AG08396 (cell line): ENCODE results near the gene GREB1.

Experiments
- DNase-seq: peaks from one replicate; pipeline ENCODE4 v3.0.0; 2012; ENCODE audit warnings: low spot score, mixed read lengths

The GREB1 gene

DNA sequence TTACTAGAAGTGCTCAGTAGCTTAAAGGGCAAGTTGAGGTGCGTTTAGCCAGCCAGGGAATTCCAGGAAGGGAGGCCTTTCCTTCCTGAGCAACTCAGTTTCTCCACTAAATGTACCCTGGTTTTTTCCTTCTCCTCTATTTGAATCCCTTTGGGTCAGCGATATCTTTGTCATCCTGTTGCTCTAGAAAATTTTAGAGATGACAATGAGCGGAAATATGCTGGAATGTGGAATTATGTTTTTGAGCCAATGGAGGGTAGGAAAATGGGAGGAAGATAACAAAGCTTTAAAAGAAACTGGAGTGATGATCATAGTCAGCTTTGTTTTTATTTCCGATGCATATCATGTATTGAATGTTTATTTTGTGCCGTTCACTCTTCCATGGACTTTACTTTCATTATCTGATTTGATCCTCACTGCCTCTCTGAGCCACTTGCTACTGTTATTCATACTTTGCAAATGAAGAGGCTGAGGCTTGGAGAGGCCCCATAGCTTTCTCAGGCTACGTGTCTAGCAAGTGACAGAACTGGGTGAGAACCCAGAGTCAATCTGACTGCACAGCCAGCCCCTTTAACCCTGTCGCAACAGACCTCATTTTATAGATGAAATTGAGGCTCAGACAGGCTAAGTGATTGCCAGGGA is 68.8 kb downstream of the GREB1 start:
- DNase-seq: no peak

DNA sequence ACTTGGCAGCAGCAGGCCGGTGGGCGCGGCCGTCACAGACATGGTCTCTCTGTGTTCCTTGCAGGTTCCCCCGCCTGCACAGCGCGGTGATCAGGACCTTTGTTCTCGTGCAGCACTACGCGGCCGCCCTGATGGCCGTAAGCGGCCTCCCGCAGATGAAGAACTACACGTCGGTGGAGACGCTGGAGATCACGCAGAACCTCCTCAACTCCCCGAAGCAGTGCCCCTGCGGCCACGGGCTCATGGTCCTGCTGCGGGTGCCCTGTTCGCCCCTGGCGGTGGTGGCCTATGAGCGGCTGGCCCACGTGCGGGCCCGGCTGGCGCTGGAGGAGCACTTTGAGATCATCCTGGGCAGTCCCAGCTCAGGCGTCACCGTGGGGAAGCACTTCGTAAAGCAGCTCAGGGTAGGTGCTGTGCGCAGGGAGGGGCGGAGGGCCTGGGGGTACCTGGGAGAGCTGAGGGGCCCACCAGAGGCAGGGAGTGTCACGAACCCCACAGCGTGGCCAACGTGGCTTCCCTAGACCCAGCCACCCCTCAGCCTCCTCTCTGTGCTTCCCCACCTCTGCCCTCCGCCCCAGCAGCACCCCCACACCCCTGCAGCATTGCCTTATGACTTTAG is 76.9 kb downstream of the GREB1 start:
- DNase-seq: no peak

DNA sequence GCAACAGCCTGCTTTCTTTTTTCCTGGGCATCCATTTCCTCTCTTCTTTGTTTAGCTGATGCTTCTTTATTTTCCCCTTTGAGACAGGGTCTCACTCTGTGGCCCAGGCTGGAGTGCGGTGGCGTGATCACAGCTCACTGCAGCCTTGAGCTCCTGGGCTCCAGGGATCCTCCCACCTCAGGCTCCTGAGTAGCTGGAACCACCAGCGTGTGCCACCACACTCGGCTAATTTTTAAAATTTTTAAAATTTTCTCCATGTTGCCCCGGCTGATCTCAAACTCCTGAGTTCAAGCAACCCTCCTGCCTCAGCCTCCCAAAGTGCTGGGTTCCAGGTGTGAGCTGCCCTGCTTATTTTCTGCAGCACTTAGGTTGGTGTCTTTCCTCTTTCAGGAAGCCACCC is 77.4 kb downstream of the GREB1 start:
- no peak for DNase-seq

DNA sequence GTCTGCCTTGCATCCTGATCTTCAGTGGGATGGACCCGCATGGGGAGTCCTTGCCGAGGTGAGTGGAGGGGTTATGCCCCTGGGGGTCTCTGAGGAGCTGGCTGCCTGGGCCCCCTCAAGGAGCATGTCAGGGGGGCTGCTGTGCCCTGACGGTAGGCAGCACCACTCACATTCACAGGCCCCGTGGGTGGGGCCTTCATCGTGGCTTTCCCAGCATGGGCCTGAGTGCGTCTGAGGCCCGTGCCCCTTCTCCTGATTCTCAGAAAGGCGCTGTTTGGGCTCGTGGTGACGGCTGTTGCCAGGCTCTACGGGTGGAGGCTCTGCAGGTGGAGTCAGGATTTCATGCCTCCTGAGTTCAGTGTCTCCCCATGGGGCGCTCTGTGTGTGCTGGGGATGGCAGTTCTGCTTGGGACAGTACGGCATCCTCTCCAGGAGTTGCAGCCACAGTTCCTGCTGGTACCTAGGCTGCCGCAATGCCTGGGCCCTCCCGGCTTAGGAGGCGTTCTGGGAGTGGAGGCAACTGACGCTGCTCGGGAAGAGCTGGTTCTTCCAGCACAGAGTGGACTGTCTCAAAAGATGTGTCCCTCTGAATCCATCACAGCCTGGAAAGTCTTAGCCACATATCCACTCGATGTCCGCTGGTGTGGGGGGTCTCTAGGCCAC is 78.8 kb downstream of the GREB1 start:
- no peak for DNase-seq

DNA sequence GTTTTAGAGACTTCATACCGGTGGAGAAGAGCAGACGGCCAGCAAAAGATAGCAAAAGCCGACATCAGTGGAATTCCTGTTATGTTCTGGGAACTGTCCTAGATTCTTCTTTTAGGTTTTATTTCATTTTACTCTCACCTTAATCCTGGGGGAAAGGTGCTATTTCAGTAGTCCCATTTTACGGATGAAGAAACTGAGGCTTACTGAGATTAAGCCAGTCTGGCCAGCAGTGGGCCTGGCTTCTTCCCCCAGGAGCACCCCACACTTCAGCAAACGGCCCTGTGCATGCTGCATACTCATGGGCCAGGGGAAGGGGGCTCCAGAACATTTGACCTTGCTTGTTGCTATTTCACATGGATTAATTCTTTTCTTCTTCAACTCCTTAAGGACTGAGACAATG is 79.5 kb downstream of the GREB1 start:
- no peak for DNase-seq

DNA sequence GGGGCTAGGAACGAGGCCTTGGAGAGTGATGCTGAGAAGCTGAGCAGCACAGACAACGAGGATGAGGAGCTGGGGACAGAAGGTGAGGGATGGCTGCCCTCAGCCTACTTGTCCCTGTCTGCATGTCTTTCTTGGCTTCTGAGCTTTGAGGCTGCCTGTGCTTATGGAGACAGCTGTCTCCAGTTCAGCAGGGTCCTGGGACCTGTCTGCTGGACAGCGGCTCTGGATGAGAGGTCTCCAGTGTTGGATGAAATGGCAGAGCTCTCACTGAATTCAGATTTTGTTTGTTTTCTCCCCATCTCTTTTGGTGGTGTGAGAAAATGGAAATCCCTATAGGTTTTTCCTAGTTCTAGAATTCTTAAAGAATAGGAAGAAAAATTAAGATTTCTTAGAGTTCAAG is 81.4 kb downstream of the GREB1 start:
- DNase-seq: no peak

DNA sequence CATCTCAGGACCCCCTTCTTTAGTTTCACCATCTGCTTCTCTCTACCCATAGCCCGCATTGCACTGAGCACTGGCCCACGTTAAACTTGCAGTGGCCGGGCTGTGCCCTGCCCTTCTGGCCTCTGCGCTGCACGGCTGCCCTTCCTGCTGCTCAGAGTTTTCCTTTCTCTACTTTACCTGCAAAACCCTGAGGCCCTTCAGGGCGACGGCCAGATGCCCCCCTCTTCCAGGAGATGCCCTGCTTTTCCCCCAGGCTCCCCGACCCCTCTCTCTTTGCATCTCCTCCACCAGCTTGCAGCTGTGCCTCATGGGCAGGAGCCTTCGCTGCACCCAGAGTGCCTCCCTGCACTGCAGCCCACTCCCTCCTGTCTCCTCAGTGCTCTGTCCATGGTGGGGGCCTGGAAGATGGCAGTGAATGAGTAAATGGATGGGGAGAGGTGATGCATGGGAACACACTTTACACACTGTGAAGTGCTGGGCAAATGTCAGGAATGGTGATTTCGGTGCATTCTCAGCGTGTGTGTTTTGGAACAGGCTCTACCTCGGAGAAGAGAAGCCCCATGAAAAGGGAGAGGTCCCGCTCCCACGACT is 82.3 kb downstream of the GREB1 start:
- no peak for DNase-seq

DNA sequence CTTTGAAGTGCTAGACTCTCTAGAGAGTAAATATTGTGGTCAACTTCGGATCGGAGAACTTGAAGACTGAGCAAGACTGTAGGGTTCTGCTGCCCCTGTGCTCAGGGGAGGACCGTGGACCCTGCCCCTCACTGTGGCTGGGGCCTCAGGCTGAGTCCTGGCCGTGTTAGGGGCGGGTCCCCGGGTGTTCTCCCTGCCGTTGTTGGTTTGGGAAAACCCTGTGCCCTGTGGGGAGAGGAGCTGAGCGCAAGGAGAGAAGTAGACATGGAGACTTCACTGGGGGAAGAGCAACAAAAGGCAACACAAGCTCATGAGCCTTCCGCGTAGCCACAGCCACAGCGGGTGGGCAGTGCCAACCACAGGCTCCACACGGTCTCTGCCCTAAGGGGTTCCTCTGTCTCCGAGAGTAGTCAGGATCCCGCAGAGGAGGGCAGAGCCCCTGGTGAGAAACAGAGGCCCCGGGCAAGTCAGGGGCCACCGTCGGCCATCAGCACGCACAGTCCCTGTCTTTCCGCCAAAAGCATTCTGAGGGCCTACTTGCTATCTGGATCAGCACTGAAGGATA is 83.1 kb downstream of the GREB1 start:
- no peak for DNase-seq

DNA sequence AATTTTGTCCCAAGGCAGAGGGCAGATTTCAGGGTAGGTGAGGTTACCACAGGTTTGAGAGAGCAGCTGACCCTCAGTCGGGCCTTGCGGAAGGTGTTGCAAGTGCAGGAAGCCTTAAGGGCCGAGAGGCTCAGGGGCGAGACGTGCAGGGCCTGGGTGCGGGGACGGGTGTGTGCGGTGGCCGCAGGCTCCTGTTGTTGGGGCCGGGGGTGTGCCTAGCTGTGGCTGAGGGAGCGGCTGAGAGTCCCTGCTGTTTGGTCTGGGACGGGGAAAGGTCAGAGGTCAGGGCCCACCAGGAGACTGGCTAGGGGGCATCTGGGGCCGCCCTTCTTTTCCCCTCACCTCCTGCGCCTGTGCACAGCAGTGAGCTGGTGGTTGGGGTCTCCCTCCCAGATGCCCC is 83.7 kb downstream of the GREB1 start:
- no peak for DNase-seq

DNA sequence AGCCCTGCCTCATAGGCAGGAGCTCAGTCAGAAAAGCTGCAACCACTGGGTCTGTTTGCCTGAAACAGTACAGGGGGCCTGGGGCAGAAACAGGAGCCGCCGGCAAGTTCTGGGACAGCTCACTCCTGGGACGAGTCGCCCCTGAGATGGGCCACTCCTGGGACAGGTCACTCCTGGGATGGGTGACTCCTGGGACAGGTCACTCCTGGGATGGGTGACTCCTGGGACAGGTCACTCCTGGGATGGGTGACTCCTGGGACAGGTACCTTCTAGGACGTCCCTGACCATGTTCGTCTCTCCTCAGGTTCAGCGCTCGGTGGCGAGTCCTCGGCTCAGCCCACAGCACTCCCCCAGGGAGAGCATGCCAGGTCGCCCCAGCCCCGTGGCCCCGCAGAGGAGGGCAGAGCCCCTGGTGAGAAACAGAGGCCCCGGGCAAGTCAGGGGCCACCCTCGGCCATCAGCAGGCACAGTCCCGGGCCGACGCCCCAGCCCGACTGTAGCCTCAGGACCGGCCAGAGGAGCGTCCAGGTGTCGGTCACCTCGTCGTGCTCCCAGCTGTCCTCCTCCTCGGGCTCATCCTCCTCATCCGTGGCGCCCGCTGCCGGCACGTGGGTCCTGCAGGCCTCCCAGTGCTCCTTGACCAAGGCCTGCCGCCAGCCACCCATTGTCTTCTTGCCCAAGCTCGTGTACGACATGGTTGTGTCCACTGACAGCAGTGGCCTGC is 84.3 kb downstream of the GREB1 start:
- no peak for DNase-seq

DNA sequence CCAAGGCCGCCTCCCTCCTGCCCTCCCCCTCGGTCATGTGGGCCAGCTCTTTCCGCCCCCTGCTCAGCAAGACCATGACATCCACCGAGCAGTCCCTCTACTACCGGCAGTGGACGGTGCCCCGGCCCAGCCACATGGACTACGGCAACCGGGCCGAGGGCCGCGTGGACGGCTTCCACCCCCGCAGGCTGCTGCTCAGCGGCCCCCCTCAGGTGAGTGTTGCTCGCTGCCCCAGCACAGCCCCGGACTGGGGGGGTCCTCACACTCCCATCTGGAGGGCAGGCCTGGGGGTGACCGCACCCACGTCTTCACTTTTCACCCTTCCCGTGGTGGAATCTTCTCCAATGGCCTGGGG is 84.8 kb downstream of the GREB1 start:
- DNase-seq: no peak

DNA sequence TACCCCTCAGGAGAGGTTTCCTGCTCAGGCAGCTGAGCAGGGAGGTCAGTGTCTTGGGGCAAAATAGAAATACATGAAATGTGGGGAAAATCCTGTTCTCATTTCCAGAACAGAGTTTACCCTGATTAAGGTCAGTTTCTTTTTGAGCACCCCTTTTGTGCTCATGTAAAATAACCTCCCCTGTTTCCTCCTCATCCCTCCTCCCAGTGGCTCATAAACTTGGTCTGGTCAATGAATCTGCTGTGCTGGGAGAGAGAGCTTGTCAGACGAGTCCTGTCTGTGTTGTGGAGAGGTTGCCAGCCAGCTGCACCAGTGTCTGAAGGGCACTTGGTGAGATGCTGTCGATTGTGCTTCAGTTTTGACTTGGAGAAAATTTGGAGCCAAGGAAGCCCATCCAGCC is 87.6 kb downstream of the GREB1 start:
- no peak for DNase-seq

DNA sequence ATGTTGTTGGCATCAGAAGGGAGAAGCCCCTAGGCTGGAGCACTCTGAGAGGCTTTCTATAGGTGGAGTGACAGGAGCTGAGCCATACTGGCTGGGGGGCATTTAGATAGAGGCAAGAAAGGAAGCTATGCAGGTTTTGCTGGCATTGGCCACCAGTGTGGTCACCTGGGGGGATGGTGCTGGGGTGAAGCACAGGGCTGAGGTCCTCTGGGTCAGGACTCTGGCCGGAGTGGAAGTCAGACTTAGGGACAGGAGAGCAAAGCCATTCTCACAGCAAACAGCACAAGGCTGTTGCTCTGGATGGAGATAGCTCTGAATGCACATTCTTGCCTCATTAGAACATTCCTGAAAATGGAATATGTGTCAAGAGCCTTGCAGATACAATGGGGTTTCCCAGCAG is 88.8 kb downstream of the GREB1 start:
- DNase-seq: no peak

DNA sequence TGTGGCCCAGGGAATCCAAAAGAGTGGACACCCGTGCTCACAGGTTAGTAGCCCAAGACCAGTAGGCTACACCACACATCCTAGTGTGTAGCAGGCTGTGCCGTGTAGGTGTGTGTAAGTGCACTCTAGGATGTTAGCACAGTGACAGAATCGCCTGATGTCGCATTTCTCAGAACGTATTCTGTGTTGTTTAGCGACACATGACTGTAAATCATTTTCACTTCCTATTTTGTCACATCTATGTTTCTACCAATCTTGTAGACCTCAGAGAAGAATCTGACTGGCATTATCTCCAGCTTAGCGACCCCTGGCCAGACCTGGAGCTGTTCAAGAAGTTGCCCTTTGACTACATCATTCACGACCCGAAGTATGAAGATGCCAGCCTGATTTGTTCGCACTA is 91.0 kb downstream of the GREB1 start:
- DNase-seq: no peak

DNA sequence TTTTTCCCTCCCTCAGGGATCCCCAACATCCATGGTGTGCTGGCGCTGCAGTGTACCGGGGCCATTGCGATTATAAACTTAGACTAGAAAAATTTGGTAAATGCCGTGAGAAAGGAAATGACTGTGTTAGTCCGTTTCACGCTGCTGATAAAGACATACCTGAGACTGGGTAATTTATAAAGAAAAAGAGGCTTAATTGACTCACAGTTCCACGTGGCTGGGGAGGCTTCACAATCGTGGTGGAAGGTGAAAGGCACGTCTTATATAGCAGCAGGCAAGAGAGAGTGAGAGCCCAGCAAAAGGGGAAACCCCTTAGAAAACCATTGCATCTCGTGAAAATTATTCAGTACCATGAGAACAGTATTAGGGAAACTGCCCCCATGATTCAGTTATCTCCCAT is 91.8 kb downstream of the GREB1 start:
- DNase-seq: no peak

DNA sequence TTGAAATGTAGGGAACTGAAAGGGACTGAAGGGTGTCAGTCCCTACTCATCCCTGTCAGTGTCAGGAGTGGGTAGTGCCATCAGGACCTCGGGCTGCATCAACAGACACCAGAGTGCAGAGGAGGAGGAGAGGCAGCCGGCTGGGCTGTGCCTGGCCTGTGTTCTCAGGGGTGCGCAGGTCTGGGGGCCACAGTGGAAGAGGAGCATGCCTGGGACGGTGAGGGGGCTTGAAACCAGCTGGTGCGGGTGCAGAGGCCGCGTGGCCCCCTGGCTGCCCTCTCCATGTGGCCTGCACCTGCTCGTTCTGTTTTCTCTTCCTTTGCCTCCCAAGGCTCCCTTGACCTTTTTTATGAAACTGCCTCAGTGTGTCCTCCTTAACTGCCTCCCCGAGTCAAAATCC is 94.8 kb downstream of the GREB1 start:
- no peak for DNase-seq

DNA sequence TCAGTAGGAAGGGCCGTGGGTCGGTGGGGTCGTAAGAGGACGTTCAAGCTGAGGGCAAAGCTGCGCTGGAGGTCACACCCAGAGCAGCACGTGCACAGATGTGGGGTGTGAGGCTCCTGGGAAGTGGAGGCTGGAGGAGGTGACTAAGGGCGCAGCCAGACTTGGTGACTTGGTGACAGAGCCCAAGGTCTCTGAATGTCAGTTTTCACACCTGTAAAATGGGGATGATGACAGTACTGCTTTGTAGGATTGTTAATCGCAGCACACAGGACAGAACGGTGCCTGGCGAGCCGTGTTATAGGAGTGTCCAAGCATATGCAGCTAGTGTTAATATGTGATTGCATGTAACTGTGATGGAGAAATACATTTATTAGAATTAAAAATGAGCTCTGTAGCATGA is 95.4 kb downstream of the GREB1 start:
- no peak for DNase-seq

DNA sequence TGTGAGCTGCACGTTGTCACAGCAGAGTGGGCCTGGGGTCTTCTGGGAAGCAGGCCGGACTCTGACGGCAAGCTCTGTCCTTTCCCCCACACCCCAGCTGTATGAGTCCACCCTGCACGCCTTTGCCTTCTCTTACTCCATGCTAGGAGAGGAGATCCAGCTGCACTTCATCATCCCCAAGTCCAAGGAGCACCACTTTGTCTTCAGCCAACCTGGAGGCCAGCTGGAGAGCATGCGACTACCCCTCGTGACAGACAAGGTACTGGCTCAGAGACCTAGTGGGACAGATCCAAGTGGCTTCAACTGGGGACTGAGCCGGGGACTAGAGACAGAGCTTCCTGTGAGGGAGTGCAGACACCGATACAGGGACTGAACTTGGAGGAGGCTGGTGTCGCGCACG is 96.0 kb downstream of the GREB1 start:
- DNase-seq: no peak

DNA sequence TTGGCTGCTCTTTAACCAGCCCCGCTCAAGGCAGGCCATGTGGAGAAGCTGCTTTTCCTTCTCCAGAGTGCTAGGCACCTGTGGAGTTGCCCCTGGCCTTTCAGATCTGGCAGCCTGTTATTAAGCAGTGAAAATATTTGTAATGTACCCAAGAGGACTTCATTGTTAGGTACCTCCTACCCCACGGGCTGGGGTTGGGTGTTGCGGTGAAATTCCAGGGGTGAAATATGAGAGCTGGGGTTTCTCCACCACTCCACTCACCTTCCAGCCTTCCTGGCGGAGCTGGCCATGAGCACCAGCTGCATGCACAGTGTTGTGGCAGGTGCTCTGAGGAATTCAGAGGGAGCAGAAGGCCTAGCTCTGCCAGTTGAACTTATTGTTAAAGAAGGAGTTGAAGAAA is 97.0 kb downstream of the GREB1 start:
- no peak for DNase-seq

DNA sequence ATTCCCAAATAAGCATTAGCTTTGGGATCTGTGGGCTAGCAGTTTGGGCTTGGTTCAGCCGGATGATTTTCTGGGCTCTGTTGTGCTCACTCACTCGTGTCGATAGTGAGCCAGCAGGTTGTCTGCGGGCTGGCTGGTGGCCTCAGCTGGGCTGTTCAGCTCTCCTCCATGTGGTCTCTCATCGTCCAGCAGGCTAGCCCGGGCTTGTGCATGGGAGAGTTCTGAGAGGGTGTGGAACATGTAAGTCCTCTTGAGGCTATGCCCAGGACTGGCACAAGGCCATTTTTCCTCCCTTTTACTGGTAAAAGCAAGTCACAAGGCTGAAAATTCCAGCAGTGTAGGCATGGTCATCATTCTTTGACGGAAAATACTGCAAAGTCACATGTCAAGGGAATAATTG is 97.6 kb downstream of the GREB1 start:
- no peak for DNase-seq

DNA sequence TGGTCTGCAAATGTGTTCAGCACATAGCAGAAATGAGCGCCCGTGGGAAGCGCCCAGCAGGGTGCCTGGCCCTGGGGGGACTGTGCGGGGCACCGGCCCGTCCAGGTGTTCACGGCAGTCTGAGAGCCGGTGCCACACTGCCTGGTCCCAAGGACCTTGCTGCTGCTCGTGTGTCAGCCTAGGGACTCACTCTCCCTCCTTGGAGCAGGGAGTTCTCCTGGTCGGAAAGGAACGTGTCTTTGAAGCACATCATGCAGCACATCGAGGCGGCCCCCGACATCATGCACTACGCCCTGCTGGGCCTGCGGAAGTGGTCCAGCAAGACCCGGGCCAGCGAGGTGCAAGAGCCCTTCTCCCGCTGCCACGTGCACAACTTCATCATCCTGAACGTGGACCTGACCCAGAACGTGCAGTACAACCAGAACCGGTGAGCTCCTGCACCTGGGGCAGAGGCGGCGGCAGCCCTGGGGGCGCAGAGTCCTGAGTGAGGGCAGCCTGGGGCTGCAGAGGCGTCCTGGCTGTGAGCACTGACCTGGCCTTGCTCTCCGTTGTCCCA is 100.2 kb downstream of the GREB1 start:
- no peak for DNase-seq

DNA sequence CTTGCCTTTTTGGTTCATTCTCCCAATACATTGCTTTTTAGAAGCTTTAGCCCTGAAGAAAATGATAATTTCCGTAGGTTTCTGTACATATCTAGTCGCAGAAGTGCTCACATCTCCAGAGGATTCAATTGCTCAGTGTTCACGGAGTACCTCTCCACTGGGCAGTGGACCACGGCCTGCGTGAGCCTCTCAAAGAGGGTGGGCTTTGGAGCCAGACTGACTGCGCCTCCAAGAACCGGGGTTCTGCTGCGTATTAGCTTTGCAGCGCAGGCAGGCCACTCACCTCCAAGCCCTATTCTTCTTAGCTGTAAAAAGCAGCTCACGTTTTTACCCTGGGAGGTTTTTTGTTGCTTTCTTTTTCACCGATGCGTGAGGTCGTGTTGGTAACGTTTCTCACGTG is 100.7 kb downstream of the GREB1 start:
- no peak for DNase-seq
